SU-DHL-6 (cell line): ENCODE results near the gene ATG14.

Experiments
- H2AFZ ChIP-seq: fragments of 200-600 bp; sonication (generic); 2 replicates; pipeline ENCODE4 v1.6.1; 2014; ENCODE audit warnings: low read depth, mild to moderate bottlenecking, moderate library complexity, mixed read lengths, antibody characterized with exemption, low read length; ENCODE audit not compliant: severe bottlenecking
- H3F3A ChIP-seq: fragments of 200-600 bp; shearing (Covaris generic); 2 replicates; pipeline ENCODE4 v1.6.0; 2016; ENCODE audit warnings: antibody characterized with exemption, mild to moderate bottlenecking; ENCODE audit not compliant: insufficient read depth
- H3K27ac ChIP-seq: fragments of 200-600 bp; sonication (generic); 2 replicates; pipeline ENCODE4 v1.5.1; 2016; ENCODE audit warnings: low read depth, mild to moderate bottlenecking, low read length, moderate library complexity, mixed read lengths
- H3K27me3 ChIP-seq: fragments of 200-600 bp; sonication (generic), shearing (Covaris generic); 2 replicates; pipeline ENCODE4 v1.6.0; 2014; ENCODE audit warnings: mild to moderate bottlenecking, low read length
- H3K36me3 ChIP-seq: fragments of 200-600 bp; sonication (generic); 2 replicates; pipeline ENCODE4 v1.6.1; 2014; ENCODE audit warnings: mild to moderate bottlenecking, low read length, mixed read lengths
- H3K4me2 ChIP-seq: fragments of 300-600, 200-600 bp; shearing (Covaris generic), sonication (generic); 2 replicates; pipeline ENCODE4 v1.6.0; 2014; ENCODE audit warnings: low read length, low read depth, mild to moderate bottlenecking; ENCODE audit not compliant: poor library complexity, severe bottlenecking
- H3K4me3 ChIP-seq: fragments of 200-600 bp; sonication (generic); 2 replicates; pipeline ENCODE4 v1.5.1; 2014; ENCODE audit warnings: antibody characterized with exemption, low read length, mild to moderate bottlenecking, mixed read lengths; ENCODE audit not compliant: insufficient read depth, poor library complexity, severe bottlenecking
- H3K79me2 ChIP-seq: fragments of 200-600 bp; sonication (generic); 2 replicates; pipeline ENCODE4 v1.6.1; 2014; ENCODE audit warnings: mild to moderate bottlenecking, low read length, moderate library complexity; ENCODE audit not compliant: insufficient read depth
- H3K9ac ChIP-seq: fragments of 200-600 bp; sonication (generic); 2 replicates; pipeline ENCODE4 v1.7.0; 2014; ENCODE audit warnings: mild to moderate bottlenecking, low read length
- H3K9me2 ChIP-seq: fragments of 200-600 bp; sonication (generic); replicated peaks from 2 replicates; pipeline ENCODE4 v1.6.1; 2014; ENCODE audit warnings: low read length; ENCODE audit not compliant: insufficient read depth
- H3K9me3 ChIP-seq: fragments of 200-600 bp; sonication (generic); 2 replicates; pipeline ENCODE4 v1.6.1; 2014; ENCODE audit warnings: low read length, mixed read lengths; ENCODE audit not compliant: insufficient read depth
- H4K20me1 ChIP-seq: fragments of 200-600 bp; sonication (generic); 2 replicates; pipeline ENCODE4 v1.6.1; 2014; ENCODE audit warnings: low read depth, mild to moderate bottlenecking, antibody characterized with exemption, low read length, moderate library complexity, mixed read lengths
- CTCF ChIP-seq: fragments of 200-600 bp; sonication (generic); IDR thresholded peaks from one replicate; pipeline ENCODE4 v1.5.1; 2017; ENCODE audit warnings: antibody characterized with exemption, mild to moderate bottlenecking, low read length, moderate library complexity; ENCODE audit not compliant: insufficient read depth, poor library complexity, severe bottlenecking
- EZH2phosphoT487 ChIP-seq: fragments of 200-600 bp; sonication (generic), shearing (Covaris generic); conservative IDR thresholded peaks from 2 replicates; pipeline ENCODE4 v1.6.1; 2018; ENCODE audit warnings: mild to moderate bottlenecking, antibody characterized with exemption, low read length, moderate library complexity, mixed read lengths

Gene ATG14

GRCh38 chr14:55419663-55420062, 8.0 kb upstream of the ATG14 start:
- no peaks in the 10 kb centered on the region for H3K9me3 ChIP-seq
- H4K20me1 ChIP-seq: no peaks in the 10 kb centered on the region
- no peak overlapping the region for H3K4me3 ChIP-seq
- H3K79me2 ChIP-seq: no peaks in the 10 kb centered on the region
- no peaks in the 10 kb centered on the region for H3K36me3 ChIP-seq
- no peak overlapping the region for H3K27ac ChIP-seq
- H3K27me3 ChIP-seq: no peaks in the 10 kb centered on the region
- H3K9ac ChIP-seq: no peak overlapping the region
- H3K4me2 ChIP-seq: no peak overlapping the region
- TF ChIP-seq CTCF (no peak), EZH2phosphoT487 (no peak)
- no peaks in the 10 kb centered on the region for H3F3A ChIP-seq
- H3K9me2 ChIP-seq: no peaks in the 10 kb centered on the region
- H2AFZ ChIP-seq: no peak overlapping the region

GRCh38 chr14:55418411-55418810, 6.8 kb upstream of the ATG14 start:
- H3K4me2 ChIP-seq: no peak overlapping the region
- H3K79me2 ChIP-seq: no peaks in the 10 kb centered on the region
- no peaks in the 10 kb centered on the region for H4K20me1 ChIP-seq
- no peaks in the 10 kb centered on the region for H3K27me3 ChIP-seq
- no peak for TF ChIP-seq CTCF
- TF ChIP-seq EZH2phosphoT487: no peak
- no peaks in the 10 kb centered on the region for H3K9me3 ChIP-seq
- no peaks in the 10 kb centered on the region for H3K36me3 ChIP-seq
- H3K9ac ChIP-seq: no peak overlapping the region
- H2AFZ ChIP-seq: no peak overlapping the region
- no peaks in the 10 kb centered on the region for H3K9me2 ChIP-seq
- no peaks in the 10 kb centered on the region for H3F3A ChIP-seq
- H3K27ac ChIP-seq: no peak overlapping the region
- no peak overlapping the region for H3K4me3 ChIP-seq

GRCh38 chr14:55417955-55418354, 6.3 kb upstream of the ATG14 start:
- Histone ChIP-seq H3K79me2 (no peaks in the 10 kb centered on the region), H3K9ac (no peak overlapping the region), H3K27ac (no peak overlapping the region), H3K4me2 (no peak overlapping the region), H3K27me3 (no peaks in the 10 kb centered on the region), H3K4me3 (no peak overlapping the region), H4K20me1 (no peaks in the 10 kb centered on the region), H3K36me3 (no peaks in the 10 kb centered on the region), H3K9me2 (no peaks in the 10 kb centered on the region), H3F3A (no peaks in the 10 kb centered on the region), H2AFZ (no peak overlapping the region), H3K9me3 (no peaks in the 10 kb centered on the region)
- TF ChIP-seq CTCF (no peak), EZH2phosphoT487 (no peak)
